Measurements from ENCODE around the gene ATP2A1.
"Not testable (repeated sequence)": the region's sequence is repeated elsewhere in the genome, so short reads cannot be mapped to it uniquely, and the experiment has no call there.

The ATP2A1 gene

DNA sequence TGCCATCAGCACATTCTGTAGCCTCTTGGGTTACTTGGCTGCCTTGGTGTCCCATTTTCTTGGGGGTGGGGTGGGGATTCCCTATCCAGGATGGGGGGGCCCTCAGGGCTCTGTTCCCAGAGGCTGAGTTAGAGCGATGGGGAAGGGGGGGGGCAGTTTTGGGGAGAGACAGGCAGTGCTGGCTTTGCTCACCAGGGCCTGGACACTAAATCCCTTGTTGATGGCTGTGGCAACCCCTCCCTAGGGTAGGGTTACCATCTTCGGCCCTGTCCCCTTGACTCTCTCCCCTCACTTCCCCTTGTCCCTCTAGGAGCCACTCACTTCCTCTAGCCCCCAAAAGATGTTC lies 660 bp upstream of the ATP2A1 start:
- H3K9ac ChIP-seq (ENCODE audit: insufficient read length, low read depth): peak overlapping the region; percentile 66
- no peak for DNase-seq (ENCODE audit: low read depth, low spot score)
- peaks cover 46% of the 10 kb centered on the region for H3K4me1 ChIP-seq (ENCODE audit: insufficient read depth, insufficient read length)
- H3K4me3 ChIP-seq (ENCODE audit: insufficient read length, low read depth): no peak overlapping the region
- H3K36me3 ChIP-seq (ENCODE audit: insufficient read depth, insufficient read length, low read length): peaks cover 36% of the 10 kb centered on the region
- no peak for TF ChIP-seq YY1 (IDR thresholded peaks at IDR 0.05; ENCODE audit: insufficient read depth, insufficient read length)
- no peak for TF ChIP-seq SUZ12 (IDR thresholded peaks at IDR 0.05; ENCODE audit: extremely low read depth, insufficient read depth, insufficient read length)
- TF ChIP-seq ZNF274 (IDR thresholded peaks at IDR 0.05; ENCODE audit: low read depth, low read length): no peak
- H3K9me3 ChIP-seq (ENCODE audit: insufficient read depth, low read length): no peaks in the 10 kb centered on the region
- H3K27me3 ChIP-seq (ENCODE audit: insufficient read depth, insufficient read length): peaks cover 9% of the 10 kb centered on the region

DNA sequence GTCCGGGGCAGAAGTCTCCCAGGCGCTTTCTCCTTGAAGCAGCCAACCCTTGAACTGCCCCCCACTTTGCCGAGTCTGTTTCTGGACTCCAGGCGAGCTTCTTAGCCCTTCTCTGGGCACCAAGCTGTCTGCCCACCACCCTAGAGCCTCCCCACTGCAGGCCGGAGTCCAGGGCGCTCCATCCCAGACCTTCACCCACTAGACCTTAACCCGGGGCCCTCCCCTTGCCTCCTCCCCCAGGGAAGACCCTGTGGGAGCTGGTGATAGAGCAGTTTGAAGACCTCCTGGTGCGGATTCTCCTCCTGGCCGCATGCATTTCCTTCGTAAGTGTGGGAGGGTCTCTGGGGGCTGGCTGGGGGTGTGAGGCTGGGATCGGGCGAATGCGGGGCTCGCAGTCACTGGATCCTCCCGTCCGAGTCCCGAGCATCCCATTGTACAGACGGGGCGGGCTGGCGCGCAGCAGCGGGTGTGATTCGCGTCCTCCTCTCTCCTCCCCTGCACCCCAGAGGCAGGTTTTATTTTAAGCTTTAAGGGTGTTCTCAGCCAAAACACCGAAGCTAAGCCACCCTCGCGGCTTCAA lies 1.1 kb downstream of the ATP2A1 start:
- H3K4me3 ChIP-seq (ENCODE audit: insufficient read length, low read depth): peak overlapping the region; percentile 92
- H3K9ac ChIP-seq (ENCODE audit: insufficient read length, low read depth): peak overlapping the region; percentile 94
- peaks cover 52% of the 10 kb centered on the region for H3K4me1 ChIP-seq (ENCODE audit: insufficient read depth, insufficient read length)
- DNase-seq (ENCODE audit: low read depth, low spot score): no peak
- H3K36me3 ChIP-seq (ENCODE audit: insufficient read depth, insufficient read length, low read length): peaks cover 19% of the 10 kb centered on the region
- H3K9me3 ChIP-seq (ENCODE audit: insufficient read depth, low read length): no peaks in the 10 kb centered on the region
- no peak for TF ChIP-seq SUZ12 (IDR thresholded peaks at IDR 0.05; ENCODE audit: extremely low read depth, insufficient read depth, insufficient read length)
- no peak for TF ChIP-seq ZNF274 (IDR thresholded peaks at IDR 0.05; ENCODE audit: low read depth, low read length)
- TF ChIP-seq YY1 (IDR thresholded peaks at IDR 0.05; ENCODE audit: insufficient read depth, insufficient read length): no peak
- peaks cover 9% of the 10 kb centered on the region for H3K27me3 ChIP-seq (ENCODE audit: insufficient read depth, insufficient read length)

DNA sequence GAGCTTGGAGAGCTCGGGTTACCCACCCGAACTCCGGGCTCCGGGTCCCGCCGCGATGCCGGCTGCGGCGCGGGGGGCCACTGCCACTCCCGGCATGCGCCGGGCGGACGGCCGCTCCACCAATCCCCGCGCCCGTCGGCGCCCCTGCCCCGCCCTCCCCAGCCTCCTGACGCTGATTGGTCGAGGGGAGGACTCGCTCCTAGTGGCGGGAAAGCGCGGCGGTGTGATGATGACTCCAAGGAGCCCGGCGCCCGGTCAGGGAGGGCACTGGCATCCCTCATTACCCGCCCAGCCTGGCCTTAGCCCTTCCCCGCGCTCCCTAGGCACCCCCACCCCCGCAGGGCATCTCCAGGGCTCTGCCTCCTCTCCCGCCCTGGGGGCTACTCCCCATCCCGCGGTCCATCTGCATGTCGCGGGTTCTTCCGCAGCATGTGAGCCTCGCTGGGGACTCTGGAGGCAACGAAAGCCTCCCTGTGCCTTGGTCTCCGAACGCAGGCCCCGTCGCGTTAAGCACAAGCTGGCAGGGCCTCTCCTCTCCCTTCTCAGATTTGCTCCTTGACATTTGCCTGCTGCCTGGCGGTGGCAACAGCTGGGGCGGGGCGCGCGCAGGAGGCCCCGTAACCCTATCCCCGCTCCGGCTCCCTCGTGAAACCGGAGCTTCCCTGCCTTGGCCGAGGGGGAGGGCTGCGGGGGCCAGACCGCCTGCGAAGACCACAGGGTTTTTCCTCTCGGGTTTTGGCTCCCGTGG lies 1.7 kb downstream of the ATP2A1 start:
- TF ChIP-seq ZNF274 (IDR thresholded peaks at IDR 0.05; ENCODE audit: low read depth, low read length) (no peak), YY1 (IDR thresholded peaks at IDR 0.05; ENCODE audit: insufficient read depth, insufficient read length) (no peak), SUZ12 (IDR thresholded peaks at IDR 0.05; ENCODE audit: extremely low read depth, insufficient read depth, insufficient read length) (no peak)
- H3K4me1 ChIP-seq (ENCODE audit: insufficient read depth, insufficient read length): peaks cover 49% of the 10 kb centered on the region
- H3K9ac ChIP-seq (ENCODE audit: insufficient read length, low read depth): peak overlapping the region; percentile 94
- H3K36me3 ChIP-seq (ENCODE audit: insufficient read depth, insufficient read length, low read length): peaks cover 15% of the 10 kb centered on the region
- peak; percentile 85 for DNase-seq (ENCODE audit: low read depth, low spot score)
- no peaks in the 10 kb centered on the region for H3K9me3 ChIP-seq (ENCODE audit: insufficient read depth, low read length)
- H3K27me3 ChIP-seq (ENCODE audit: insufficient read depth, insufficient read length): peaks cover 9% of the 10 kb centered on the region
- peak overlapping the region; percentile 92 for H3K4me3 ChIP-seq (ENCODE audit: insufficient read length, low read depth)

DNA sequence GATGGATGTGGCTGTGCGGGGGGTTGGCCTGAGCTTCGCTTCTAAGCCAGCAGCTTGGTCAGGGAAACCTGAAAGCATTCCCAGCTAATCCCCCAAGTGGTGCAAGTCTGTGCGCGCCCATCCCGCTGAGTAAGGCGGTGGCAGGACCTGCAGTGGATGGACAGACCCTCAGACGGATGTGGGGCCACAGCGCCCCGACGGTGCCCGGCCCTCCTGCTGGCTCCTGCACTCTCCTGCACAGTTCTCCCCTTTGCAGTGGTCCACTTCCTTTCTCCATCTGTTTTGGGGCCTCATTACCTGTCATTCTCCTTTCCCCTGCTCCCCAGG lies 2.3 kb downstream of the ATP2A1 start:
- Histone ChIP-seq H3K36me3 (ENCODE audit: insufficient read depth, insufficient read length, low read length) (peaks cover 9% of the 10 kb centered on the region), H3K9ac (ENCODE audit: insufficient read length, low read depth) (peak overlapping the region; percentile 76), H3K4me3 (ENCODE audit: insufficient read length, low read depth) (peak overlapping the region; percentile 27), H3K9me3 (ENCODE audit: insufficient read depth, low read length) (no peaks in the 10 kb centered on the region), H3K4me1 (ENCODE audit: insufficient read depth, insufficient read length) (peaks cover 43% of the 10 kb centered on the region), H3K27me3 (ENCODE audit: insufficient read depth, insufficient read length) (peaks cover 9% of the 10 kb centered on the region)
- TF ChIP-seq SUZ12 (IDR thresholded peaks at IDR 0.05; ENCODE audit: extremely low read depth, insufficient read depth, insufficient read length): no peak
- no peak for TF ChIP-seq YY1 (IDR thresholded peaks at IDR 0.05; ENCODE audit: insufficient read depth, insufficient read length)
- TF ChIP-seq ZNF274 (IDR thresholded peaks at IDR 0.05; ENCODE audit: low read depth, low read length): no peak
- no peak for DNase-seq (ENCODE audit: low read depth, low spot score)

DNA sequence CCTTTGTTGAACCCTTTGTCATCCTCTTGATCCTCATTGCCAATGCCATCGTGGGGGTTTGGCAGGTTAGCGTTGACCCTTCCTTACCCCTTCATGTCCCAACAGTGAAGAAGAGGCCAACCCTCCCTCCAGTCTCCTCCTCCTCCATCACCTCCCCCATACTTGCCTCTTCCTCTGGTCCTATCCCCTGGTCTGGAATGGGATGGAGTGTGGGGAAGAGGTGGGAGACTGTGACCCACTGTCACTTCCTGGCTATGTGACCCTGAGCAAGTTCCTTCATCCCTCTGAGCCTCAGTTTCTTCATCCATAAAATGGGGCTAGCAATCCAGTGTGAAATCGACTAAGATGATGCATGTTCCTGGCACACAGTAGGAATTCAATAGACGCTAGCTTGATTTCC lies 2.7 kb downstream of the ATP2A1 start:
- DNase-seq (ENCODE audit: low read depth, low spot score): no peak
- Histone ChIP-seq H3K4me3 (ENCODE audit: insufficient read length, low read depth) (peak overlapping the region; percentile 27), H3K4me1 (ENCODE audit: insufficient read depth, insufficient read length) (peaks cover 40% of the 10 kb centered on the region), H3K9me3 (ENCODE audit: insufficient read depth, low read length) (no peaks in the 10 kb centered on the region), H3K27me3 (ENCODE audit: insufficient read depth, insufficient read length) (peaks cover 9% of the 10 kb centered on the region), H3K36me3 (ENCODE audit: insufficient read depth, insufficient read length, low read length) (peaks cover 7% of the 10 kb centered on the region), H3K9ac (ENCODE audit: insufficient read length, low read depth) (peak overlapping the region; percentile 76)
- TF ChIP-seq SUZ12 (IDR thresholded peaks at IDR 0.05; ENCODE audit: extremely low read depth, insufficient read depth, insufficient read length): no peak
- no peak for TF ChIP-seq YY1 (IDR thresholded peaks at IDR 0.05; ENCODE audit: insufficient read depth, insufficient read length)
- TF ChIP-seq ZNF274 (IDR thresholded peaks at IDR 0.05; ENCODE audit: low read depth, low read length): no peak

DNA sequence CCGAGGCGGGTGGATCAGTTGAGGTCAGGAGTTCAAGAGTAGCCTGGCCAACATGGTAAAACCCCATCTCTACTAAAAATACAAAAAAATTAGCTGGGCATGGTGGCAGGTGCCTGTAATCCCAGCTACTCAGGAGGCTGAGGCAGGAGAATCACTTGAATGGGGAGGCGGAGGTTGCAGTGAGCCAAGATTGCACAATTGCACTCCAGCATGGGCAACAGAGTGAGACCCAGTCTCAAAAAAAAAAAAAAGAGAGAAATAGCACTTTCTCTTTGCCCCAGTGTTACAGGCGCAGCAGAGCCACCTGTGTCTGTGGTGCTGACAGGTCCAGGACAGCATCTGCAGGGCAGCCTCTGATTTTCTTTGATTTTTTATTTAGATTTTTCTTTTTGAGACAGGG lies 3.3 kb downstream of the ATP2A1 start:
- not testable (repeated sequence) for H3K9ac ChIP-seq (ENCODE audit: insufficient read length, low read depth); H3K4me3 ChIP-seq (ENCODE audit: insufficient read length, low read depth); H3K9me3 ChIP-seq (ENCODE audit: insufficient read depth, low read length); DNase-seq (ENCODE audit: low read depth, low spot score); H3K36me3 ChIP-seq (ENCODE audit: insufficient read depth, insufficient read length, low read length); H3K27me3 ChIP-seq (ENCODE audit: insufficient read depth, insufficient read length)
- peaks cover 34% of the 10 kb centered on the region for H3K4me1 ChIP-seq (ENCODE audit: insufficient read depth, insufficient read length)

DNA sequence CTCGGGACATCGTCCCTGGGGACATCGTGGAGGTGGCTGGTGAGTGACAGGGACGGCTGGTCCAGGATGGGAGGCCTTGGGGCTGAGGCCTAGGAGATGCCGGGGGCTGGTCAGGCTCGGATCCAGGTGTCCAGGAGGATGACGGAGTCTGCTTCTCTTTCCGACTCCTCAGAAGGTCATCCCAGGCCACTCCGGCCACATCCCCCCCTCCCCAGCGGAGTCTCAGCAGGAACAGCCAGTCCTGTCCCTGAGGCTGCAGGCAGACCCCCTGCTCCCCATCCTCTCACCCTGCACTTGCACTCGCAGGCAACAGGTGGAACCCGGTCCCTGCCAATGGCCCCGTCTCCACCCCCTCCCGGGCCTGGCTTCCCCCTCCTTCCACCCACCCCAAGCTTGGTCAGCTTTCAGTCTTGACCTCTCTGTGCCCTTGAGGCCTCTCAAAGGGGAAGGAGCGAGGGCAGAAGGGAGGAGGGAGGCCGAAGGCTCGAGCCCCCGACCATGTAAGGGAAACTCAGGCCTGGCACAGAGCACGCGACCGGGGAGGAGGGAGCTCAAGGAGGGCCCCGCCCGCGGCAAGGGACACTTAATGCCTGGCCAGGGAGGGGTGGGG lies 4.4 kb downstream of the ATP2A1 start:
- Histone ChIP-seq H3K9me3 (ENCODE audit: insufficient read depth, low read length) (no peaks in the 10 kb centered on the region), H3K27me3 (ENCODE audit: insufficient read depth, insufficient read length) (peaks cover 9% of the 10 kb centered on the region), H3K4me3 (ENCODE audit: insufficient read length, low read depth) (no peak overlapping the region), H3K4me1 (ENCODE audit: insufficient read depth, insufficient read length) (peaks cover 27% of the 10 kb centered on the region), H3K9ac (ENCODE audit: insufficient read length, low read depth) (peak overlapping the region; percentile 23), H3K36me3 (ENCODE audit: insufficient read depth, insufficient read length, low read length) (peaks cover 6% of the 10 kb centered on the region)
- TF ChIP-seq YY1 (IDR thresholded peaks at IDR 0.05; ENCODE audit: insufficient read depth, insufficient read length) (no peak), ZNF274 (IDR thresholded peaks at IDR 0.05; ENCODE audit: low read depth, low read length) (no peak), SUZ12 (IDR thresholded peaks at IDR 0.05; ENCODE audit: extremely low read depth, insufficient read depth, insufficient read length) (no peak)
- no peak for DNase-seq (ENCODE audit: low read depth, low spot score)

Data from NT2/D1 (cell line).